ACC112 (cell line): ENCODE results near the gene PPFIBP1.
A peak's percentile ranks its signal among the peaks of the same experiment; 100 is the strongest.

Source experiments
- H2AFZ ChIP-seq: fragments of 200-600 bp; sonication (generic); one replicate; pipeline ENCODE4 v1.6.0; 2017; ENCODE audit warnings: antibody characterized with exemption, low read length; ENCODE audit not compliant: unreplicated experiment
- H3K27ac ChIP-seq: fragments of 200-600 bp; sonication (generic); 2 replicates; pipeline ENCODE4 v1.5.1; 2014; ENCODE audit warnings: low read depth, mild to moderate bottlenecking, antibody characterized with exemption, low read length, moderate library complexity
- H3K27me3 ChIP-seq: fragments of 200-600 bp; sonication (generic); 2 replicates; pipeline ENCODE4 v1.6.1; 2014; ENCODE audit warnings: mild to moderate bottlenecking, antibody characterized with exemption, low read length, moderate library complexity, mixed read lengths; ENCODE audit not compliant: insufficient read depth
- H3K36me3 ChIP-seq: fragments of 200-600 bp; sonication (generic); 2 replicates; pipeline ENCODE4 v1.6.1; 2016; ENCODE audit warnings: mild to moderate bottlenecking, antibody characterized with exemption, low read length, moderate library complexity, mixed read lengths; ENCODE audit not compliant: insufficient read depth
- H3K4me1 ChIP-seq: fragments of 200-600 bp; sonication (generic); one replicate; pipeline ENCODE4 v1.6.1; 2016; ENCODE audit warnings: low read length, mixed read lengths; ENCODE audit not compliant: insufficient read depth, unreplicated experiment, control insufficient read depth
- H3K4me3 ChIP-seq: fragments of 200-600 bp; sonication (generic); 2 replicates; pipeline ENCODE4 v1.5.1; 2014; ENCODE audit warnings: mild to moderate bottlenecking, low read depth, low read length
- H3K79me2 ChIP-seq: fragments of 200-600 bp; sonication (generic); one replicate; pipeline ENCODE4 v1.6.0; 2016; ENCODE audit warnings: low read length; ENCODE audit not compliant: control insufficient read depth, unreplicated experiment, insufficient read depth

PPFIBP1 gene

GRCh38 chr12:27610374-27610773 lies 86.4 kb downstream of the PPFIBP1 start:
- Histone ChIP-seq H2AFZ (no peak overlapping the region), H3K4me3 (no peak overlapping the region), H3K79me2 (peaks cover 65% of the 10 kb centered on the region), H3K36me3 (no peaks in the 10 kb centered on the region), H3K27ac (0 out of 2 replicates have a peak overlapping the region, but pooled peaks have one; percentile 1), H3K4me1 (peaks cover 56% of the 10 kb centered on the region), H3K27me3 (no peaks in the 10 kb centered on the region)

GRCh38 chr12:27614386-27614785 lies 90.4 kb downstream of the PPFIBP1 start:
- no peak overlapping the region for H3K27ac ChIP-seq

GRCh38 chr12:27614866-27615265 lies 90.9 kb downstream of the PPFIBP1 start:
- Histone ChIP-seq H3K27ac (peak overlapping the region; percentile 66), H3K4me1 (peaks cover 62% of the 10 kb centered on the region)

More at GRCh38 chr12:27614386-27614785, 90.4 kb downstream of the PPFIBP1 start:
- Histone ChIP-seq H3K27me3 (no peaks in the 10 kb centered on the region), H3K36me3 (no peaks in the 10 kb centered on the region), H3K4me1 (peaks cover 62% of the 10 kb centered on the region), H3K4me3 (no peak overlapping the region), H2AFZ (no peak overlapping the region), H3K79me2 (peaks cover 43% of the 10 kb centered on the region)

GRCh38 chr12:27615331-27615891 lies 91.4 kb downstream of the PPFIBP1 start:
- H3K79me2 ChIP-seq = peaks cover 40% of the 10 kb centered on the region
- H3K4me1 ChIP-seq = peaks cover 63% of the 10 kb centered on the region
- no peaks in the 10 kb centered on the region for H3K27me3 ChIP-seq
- H3K4me3 ChIP-seq = no peak overlapping the region; the same call in 1 of the 2 replicates
- H3K36me3 ChIP-seq = no peaks in the 10 kb centered on the region
- peak overlapping the region; percentile 66 for H3K27ac ChIP-seq
- no peak overlapping the region for H2AFZ ChIP-seq

More at GRCh38 chr12:27614866-27615265, 90.9 kb downstream of the PPFIBP1 start:
- H3K4me3 ChIP-seq = no peak overlapping the region
- peaks cover 38% of the 10 kb centered on the region for H3K79me2 ChIP-seq
- H2AFZ ChIP-seq = no peak overlapping the region
- no peaks in the 10 kb centered on the region for H3K36me3 ChIP-seq
- H3K27me3 ChIP-seq = no peaks in the 10 kb centered on the region

GRCh38 chr12:27616356-27617142 lies 92.5 kb downstream of the PPFIBP1 start:
- Histone ChIP-seq H3K27me3 (no peaks in the 10 kb centered on the region), H3K79me2 (peaks cover 38% of the 10 kb centered on the region), H3K4me3 (no peak overlapping the region), H3K36me3 (no peaks in the 10 kb centered on the region), H3K4me1 (peaks cover 61% of the 10 kb centered on the region), H2AFZ (no peak overlapping the region), H3K27ac (peak overlapping the region; percentile 66)

GRCh38 chr12:27618836-27619235 lies 94.8 kb downstream of the PPFIBP1 start:
- H2AFZ ChIP-seq = no peak overlapping the region
- peaks cover 78% of the 10 kb centered on the region for H3K4me1 ChIP-seq
- no peaks in the 10 kb centered on the region for H3K36me3 ChIP-seq
- peak overlapping the region; percentile 96 for H3K27ac ChIP-seq
- no peak overlapping the region for H3K4me3 ChIP-seq
- H3K27me3 ChIP-seq = no peaks in the 10 kb centered on the region
- H3K79me2 ChIP-seq = peaks cover 43% of the 10 kb centered on the region

GRCh38 chr12:27619308-27619707 lies 95.3 kb downstream of the PPFIBP1 start:
- H3K27me3 ChIP-seq = no peaks in the 10 kb centered on the region
- peak overlapping the region; percentile 96 for H3K27ac ChIP-seq
- peaks cover 46% of the 10 kb centered on the region for H3K79me2 ChIP-seq
- H2AFZ ChIP-seq = no peak overlapping the region
- no peak overlapping the region for H3K4me3 ChIP-seq
- H3K4me1 ChIP-seq = peaks cover 83% of the 10 kb centered on the region
- no peaks in the 10 kb centered on the region for H3K36me3 ChIP-seq

GRCh38 chr12:27620121-27620520 lies 96.1 kb downstream of the PPFIBP1 start:
- Histone ChIP-seq H3K27ac (peak overlapping the region; percentile 28), H3K27me3 (no peaks in the 10 kb centered on the region), H3K4me3 (no peak overlapping the region), H3K36me3 (no peaks in the 10 kb centered on the region), H2AFZ (no peak overlapping the region), H3K79me2 (peaks cover 47% of the 10 kb centered on the region), H3K4me1 (peaks cover 85% of the 10 kb centered on the region)

- H3K27me3 ChIP-seq = no peaks in the 10 kb centered on the region
- H3K27ac ChIP-seq = peak overlapping the region; percentile 36
- no peak overlapping the region for H3K4me3 ChIP-seq
- H3K79me2 ChIP-seq = peaks cover 47% of the 10 kb centered on the region
- no peak overlapping the region for H2AFZ ChIP-seq
- H3K4me1 ChIP-seq = peaks cover 76% of the 10 kb centered on the region
- no peaks in the 10 kb centered on the region for H3K36me3 ChIP-seq
Observed at GRCh38 chr12:27622436-27623195, 98.6 kb downstream of the PPFIBP1 start.

GRCh38 chr12:27623645-27624044 lies 99.6 kb downstream of the PPFIBP1 start:
- Histone ChIP-seq H2AFZ (no peak overlapping the region), H3K4me1 (peaks cover 77% of the 10 kb centered on the region), H3K4me3 (no peak overlapping the region), H3K27ac (0 out of 2 replicates have a peak overlapping the region, but pooled peaks have one; percentile 36), H3K36me3 (no peaks in the 10 kb centered on the region), H3K27me3 (no peaks in the 10 kb centered on the region), H3K79me2 (peaks cover 40% of the 10 kb centered on the region)
